ENCODE results near the gene NKD2.

Gene NKD2

DNA sequence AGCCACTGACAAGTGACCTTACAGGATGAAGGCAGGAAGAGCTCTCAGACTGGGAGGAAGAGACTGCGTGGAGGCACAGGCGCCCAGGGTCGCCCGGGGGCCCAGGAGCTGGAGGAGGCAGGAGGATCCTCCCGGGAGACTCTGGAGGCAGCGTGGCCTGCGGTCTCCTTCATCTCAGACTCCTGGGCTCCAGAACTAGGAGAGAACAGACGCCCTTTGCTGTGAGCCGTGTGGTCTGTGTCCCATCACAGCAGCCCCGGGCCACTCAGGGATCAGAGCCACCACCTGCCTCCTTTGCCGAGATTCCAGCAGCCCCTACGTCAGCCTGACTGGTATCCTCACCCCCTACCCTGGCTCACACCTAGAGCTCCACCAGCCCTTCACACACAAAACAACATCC is 58.1 kb downstream of the NKD2 start:
- no peak for DNase-seq (ENCODE audit: extremely low read depth, insufficient read length)
- H3K36me3 ChIP-seq (ENCODE audit: control insufficient read depth, insufficient read depth, low read length), result no peaks in the 10 kb centered on the region
- no peak overlapping the region for H3K4me3 ChIP-seq (replicated peaks; ENCODE audit: low read depth, low read length)
- H3K27me3 ChIP-seq (replicated peaks; ENCODE audit: control insufficient read depth, insufficient read depth, low read length), result no peaks in the 10 kb centered on the region
- TF ChIP-seq, protein P1, sequence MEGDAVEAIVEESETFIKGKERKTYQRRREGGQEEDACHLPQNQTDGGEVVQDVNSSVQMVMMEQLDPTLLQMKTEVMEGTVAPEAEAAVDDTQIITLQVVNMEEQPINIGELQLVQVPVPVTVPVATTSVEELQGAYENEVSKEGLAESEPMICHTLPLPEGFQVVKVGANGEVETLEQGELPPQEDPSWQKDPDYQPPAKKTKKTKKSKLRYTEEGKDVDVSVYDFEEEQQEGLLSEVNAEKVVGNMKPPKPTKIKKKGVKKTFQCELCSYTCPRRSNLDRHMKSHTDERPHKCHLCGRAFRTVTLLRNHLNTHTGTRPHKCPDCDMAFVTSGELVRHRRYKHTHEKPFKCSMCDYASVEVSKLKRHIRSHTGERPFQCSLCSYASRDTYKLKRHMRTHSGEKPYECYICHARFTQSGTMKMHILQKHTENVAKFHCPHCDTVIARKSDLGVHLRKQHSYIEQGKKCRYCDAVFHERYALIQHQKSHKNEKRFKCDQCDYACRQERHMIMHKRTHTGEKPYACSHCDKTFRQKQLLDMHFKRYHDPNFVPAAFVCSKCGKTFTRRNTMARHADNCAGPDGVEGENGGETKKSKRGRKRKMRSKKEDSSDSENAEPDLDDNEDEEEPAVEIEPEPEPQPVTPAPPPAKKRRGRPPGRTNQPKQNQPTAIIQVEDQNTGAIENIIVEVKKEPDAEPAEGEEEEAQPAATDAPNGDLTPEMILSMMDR (IDR thresholded peaks at IDR 0.05; ENCODE audit: insufficient read depth, low read length, poor library complexity, severe bottlenecking), result no peak

DNA sequence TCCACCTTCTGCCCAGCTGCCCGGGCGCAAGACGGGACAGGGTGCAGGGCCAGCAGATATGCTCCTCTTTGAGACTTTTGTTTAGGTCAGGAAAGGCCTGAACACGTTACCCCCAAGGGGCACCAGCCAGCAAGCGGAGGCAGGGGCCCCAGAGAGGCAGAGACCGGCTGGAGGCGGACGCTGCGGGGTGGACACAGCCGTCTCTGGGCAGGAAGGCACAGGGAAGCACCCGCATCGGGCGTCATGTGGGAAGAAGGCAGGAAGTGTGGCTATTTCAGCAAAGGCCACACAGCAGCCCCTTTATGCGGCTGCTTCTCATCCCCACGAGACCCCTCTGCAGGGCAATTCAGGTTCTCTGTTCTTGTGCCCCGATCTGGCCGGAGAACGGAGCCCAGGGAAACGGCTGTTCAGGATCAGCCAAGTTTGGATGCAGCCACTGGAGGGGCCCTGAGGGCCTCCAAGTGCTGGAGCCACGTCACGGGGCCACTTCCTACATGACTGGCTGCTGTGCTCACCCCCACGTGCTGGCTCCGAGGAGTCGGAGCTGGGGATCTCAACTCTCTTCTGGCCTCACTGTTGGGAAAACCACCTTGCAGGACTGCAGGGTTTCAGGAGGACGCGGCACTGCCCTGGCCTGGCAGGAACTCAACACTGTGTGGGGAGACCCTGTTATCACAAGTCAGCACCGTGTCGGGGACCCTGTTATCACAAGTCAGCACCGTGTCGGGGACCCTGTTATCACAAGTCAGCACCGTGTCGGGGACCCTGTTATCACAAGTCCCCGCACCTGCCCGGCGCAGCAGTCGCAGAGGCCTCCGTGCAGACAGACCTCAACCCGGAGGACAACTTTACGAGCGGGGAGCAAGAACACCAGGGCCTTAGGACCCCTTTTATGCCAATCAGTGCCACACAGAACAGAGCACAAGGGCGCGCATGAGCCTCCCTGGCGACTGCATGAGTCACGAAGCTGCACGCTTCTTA is 58.8 kb downstream of the NKD2 start:
- no peak for DNase-seq (ENCODE audit: extremely low read depth, insufficient read length)
- TF ChIP-seq, protein P1 (IDR thresholded peaks at IDR 0.05; ENCODE audit: insufficient read depth, low read length, poor library complexity, severe bottlenecking), result no peak
- Histone ChIP-seq H3K36me3 (ENCODE audit: control insufficient read depth, insufficient read depth, low read length) (no peaks in the 10 kb centered on the region), H3K27me3 (replicated peaks; ENCODE audit: control insufficient read depth, insufficient read depth, low read length) (no peaks in the 10 kb centered on the region), H3K4me3 (replicated peaks; ENCODE audit: low read depth, low read length) (no peak overlapping the region)

DNA sequence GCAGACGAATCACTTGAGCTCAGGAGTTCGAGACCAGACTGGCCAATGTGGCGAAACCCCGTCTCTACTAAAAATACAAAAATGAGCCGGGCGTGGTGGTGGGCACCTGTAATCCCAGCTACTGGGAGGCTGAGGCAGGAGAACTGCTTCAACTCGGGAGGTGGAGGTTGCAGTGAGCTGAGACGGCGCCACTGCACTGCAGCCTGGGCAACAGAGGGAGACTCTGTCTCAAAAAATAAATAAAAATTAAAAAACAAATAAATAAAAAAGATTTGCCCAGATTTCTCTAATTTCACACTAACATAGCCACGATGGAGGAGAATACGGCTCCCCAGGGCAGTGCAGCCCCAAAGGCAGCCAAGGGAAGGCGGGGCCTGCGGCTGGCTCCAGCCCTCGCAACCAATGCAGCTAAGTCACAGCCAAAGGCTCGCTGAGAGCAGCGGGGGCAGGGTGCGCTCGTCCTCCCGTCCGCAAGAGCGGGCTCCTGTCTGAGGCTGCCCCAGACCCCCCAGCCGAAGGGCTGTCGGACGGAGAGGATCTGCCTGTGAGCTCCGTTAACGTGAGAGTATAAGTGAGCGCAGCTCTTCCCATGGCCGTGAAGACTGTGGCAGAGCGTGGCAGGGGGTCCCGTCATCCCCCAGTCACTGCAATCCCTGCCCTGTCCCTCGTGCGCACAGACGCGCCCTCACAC is 59.7 kb downstream of the NKD2 start:
- Histone ChIP-seq H3K4me3 (replicated peaks; ENCODE audit: low read depth, low read length) (no peak overlapping the region), H3K27me3 (replicated peaks; ENCODE audit: control insufficient read depth, insufficient read depth, low read length) (no peaks in the 10 kb centered on the region), H3K36me3 (ENCODE audit: control insufficient read depth, insufficient read depth, low read length) (no peaks in the 10 kb centered on the region)
- DNase-seq (ENCODE audit: extremely low read depth, insufficient read length), result no peak
- TF ChIP-seq, protein P1 (IDR thresholded peaks at IDR 0.05; ENCODE audit: insufficient read depth, low read length, poor library complexity, severe bottlenecking), result no peak

DNA sequence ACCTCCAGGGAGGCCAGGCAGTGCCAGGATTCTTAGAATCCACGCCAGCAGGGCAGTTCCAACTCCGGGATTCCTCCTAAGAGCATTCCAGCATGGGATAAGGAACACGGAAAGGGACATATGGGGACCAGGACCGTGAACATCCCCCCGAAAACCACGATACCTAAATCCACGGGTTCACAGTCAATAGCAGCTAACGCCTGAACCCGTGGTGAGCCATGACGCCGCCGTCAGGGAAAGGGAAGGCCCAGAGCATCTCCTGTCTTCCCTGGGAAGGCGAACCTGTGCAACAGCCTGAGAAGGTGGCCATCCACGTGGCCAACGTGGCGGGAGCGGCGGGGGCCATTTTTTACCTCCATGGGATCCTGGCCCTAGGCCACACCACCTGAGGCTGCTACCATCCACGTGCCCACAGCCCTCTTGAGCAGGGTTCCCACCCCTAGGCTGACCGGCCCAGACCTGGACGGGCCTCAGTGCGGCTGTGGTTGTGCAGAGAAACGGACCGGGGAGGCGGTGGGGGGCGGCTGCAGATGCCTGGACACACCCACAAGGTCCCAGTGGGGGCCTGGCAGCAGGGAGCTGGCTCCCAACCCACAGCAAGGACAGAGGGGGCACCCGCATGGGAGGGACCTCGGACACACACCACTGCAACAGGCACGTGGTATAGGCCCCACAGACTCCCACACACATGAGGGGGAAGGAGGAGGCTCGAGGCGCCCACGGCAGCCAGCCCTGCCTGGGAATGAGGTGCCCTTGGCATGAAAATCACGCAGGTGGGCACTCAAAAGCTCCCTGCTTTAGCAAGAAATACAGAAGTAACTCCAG is 60.5 kb downstream of the NKD2 start:
- no peak for DNase-seq (ENCODE audit: extremely low read depth, insufficient read length)
- Histone ChIP-seq H3K27me3 (replicated peaks; ENCODE audit: control insufficient read depth, insufficient read depth, low read length) (no peaks in the 10 kb centered on the region), H3K4me3 (replicated peaks; ENCODE audit: low read depth, low read length) (no peak overlapping the region), H3K36me3 (ENCODE audit: control insufficient read depth, insufficient read depth, low read length) (no peaks in the 10 kb centered on the region)
- TF ChIP-seq, protein P1 (IDR thresholded peaks at IDR 0.05; ENCODE audit: insufficient read depth, low read length, poor library complexity, severe bottlenecking), result no peak

DNA sequence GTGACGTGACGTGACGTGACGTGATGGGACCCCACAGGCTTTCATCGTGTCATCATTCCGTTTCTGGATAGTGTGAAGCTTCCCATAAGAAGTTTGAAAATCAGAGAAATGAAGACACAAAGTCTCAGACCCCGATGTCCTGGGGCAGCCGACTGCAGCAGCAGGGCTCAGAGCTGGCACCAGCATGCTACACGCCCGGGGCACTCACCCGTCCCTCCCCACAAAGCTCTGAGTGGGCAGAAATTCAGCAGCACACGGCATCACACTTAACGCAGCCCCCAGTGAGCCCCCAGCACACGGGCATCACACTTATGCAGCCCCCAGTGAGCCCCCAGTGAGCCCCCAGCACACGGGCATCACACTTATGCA is 61.1 kb downstream of the NKD2 start:
- Histone ChIP-seq H3K36me3 (ENCODE audit: control insufficient read depth, insufficient read depth, low read length) (no peaks in the 10 kb centered on the region), H3K27me3 (replicated peaks; ENCODE audit: control insufficient read depth, insufficient read depth, low read length) (no peaks in the 10 kb centered on the region), H3K4me3 (replicated peaks; ENCODE audit: low read depth, low read length) (no peak overlapping the region)
- TF ChIP-seq, protein P1 (IDR thresholded peaks at IDR 0.05; ENCODE audit: insufficient read depth, low read length, poor library complexity, severe bottlenecking), result no peak
- no peak for DNase-seq (ENCODE audit: extremely low read depth, insufficient read length)

Measured in GM06990 (cell line).